Measurements from ENCODE around the gene DHX58.

Gene DHX58

GRCh38 chr17:42056635-42057034 is 55.9 kb downstream of the DHX58 start:
- no peak for DNase-seq (ENCODE audit: low read depth in 1 of 2, low spot score in 1 of 2)

GRCh38 chr17:42055496-42055895 is 57.0 kb downstream of the DHX58 start:
- no peak for DNase-seq (ENCODE audit: low read depth in 1 of 2, low spot score in 1 of 2)

DNA sequence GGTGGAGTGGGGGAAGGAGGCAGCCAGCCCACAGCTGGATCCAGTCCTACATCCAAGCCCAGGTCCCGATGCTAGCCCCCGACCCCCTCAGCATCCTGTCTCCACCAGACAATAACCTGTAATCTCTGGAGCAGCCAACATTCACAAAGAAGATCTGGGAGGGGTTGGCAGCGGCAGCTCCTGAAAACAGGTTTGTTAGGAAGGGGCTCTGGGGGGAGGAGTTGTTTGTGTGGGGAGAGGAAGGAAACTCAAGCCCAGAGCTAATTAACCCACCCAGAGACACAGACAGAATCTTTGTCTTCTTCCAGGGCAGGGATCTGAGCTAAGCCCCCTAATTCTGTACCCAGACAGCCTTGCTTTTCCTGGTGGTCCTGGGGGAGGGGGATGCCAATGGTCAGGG is 57.5 kb downstream of the DHX58 start:
- DNase-seq (ENCODE audit: low read depth in 1 of 2, low spot score in 1 of 2) = no peak

DNA sequence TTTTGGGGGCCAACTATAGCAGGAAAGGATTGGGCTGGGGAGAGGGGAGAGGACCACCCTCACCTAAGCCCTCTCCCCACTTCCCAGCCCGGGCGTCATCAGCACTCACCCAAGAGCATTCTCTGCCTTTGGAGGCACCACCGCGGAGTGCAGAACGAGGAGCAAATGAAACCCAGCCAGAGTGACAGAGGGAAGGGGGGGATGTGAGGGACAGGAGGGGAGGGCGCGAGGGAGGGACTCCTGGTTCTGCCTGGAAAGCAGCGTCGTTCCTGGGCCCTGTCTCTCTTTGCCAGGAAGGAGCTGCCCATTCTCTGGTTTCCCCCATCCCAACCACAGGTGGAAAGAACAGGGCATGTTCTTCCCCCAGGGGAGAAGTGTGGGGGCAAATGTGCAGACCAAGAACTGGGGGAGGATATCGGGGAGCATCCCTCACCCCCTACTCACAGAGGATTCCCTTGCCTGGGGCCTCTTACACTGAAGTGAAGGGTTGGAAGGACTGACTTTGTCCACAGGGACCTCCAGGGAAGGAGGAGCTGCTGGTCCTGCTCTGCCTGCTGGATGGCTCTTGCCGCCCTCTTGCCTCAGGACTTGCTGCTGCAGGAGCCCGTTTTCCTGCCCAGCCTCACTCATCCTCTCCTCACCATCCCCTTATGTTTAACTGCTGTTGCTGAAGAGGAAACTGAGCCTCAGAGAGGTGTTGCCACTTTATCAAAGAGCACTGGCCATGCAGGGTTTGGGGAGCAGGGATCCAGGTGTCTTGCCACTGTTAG is 58.6 kb downstream of the DHX58 start:
- DNase-seq (ENCODE audit: low read depth in 1 of 2, low spot score in 1 of 2) = no peak

- DNase-seq (ENCODE audit: low read depth in 1 of 2, low spot score in 1 of 2) = no peak
Measured at GRCh38 chr17:42052346-42052877, 60.1 kb downstream of the DHX58 start.

DNA sequence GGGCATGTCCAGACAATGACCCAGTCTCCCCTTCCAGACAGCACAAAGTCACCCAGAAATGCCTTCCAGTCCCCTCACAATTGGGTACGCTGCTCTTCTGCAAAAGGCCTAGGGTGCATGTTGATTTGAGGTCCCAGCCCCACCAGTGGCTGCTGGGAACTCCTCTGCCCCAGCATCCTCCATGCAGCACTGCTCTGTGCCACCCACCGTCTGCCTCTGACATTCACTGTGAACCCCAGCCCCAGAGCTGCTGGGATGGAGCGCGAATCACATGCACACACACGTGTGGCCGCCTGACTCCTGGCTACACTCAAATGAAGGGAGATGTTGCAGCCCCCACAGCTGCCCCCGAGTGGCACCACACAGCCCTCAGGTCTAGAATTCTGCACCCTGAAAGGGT is 60.9 kb downstream of the DHX58 start:
- DNase-seq (ENCODE audit: low read depth in 1 of 2, low spot score in 1 of 2) = no peak
